Retinal pigment epithelial cell (primary cell): Measurements from ENCODE around the gene FOXI3.

Experiments
- DNase-seq: peaks from one replicate; pipeline ENCODE4 v3.0.0-alpha.2; 2010; ENCODE audit warnings: low read depth
- H3K4me3 ChIP-seq: 2 replicates; pipeline ENCODE4 v1.5.1; 2011; ENCODE audit warnings: mild to moderate bottlenecking, low read length, control low read depth, moderate library complexity
- TF ChIP-seq, protein P1 (sequence below): conservative IDR thresholded peaks from 2 replicates; pipeline ENCODE4 v1.5.1; 2011; ENCODE audit warnings: low read depth, low read length, control low read depth, inconsistent platforms

FOXI3 gene

DNA sequence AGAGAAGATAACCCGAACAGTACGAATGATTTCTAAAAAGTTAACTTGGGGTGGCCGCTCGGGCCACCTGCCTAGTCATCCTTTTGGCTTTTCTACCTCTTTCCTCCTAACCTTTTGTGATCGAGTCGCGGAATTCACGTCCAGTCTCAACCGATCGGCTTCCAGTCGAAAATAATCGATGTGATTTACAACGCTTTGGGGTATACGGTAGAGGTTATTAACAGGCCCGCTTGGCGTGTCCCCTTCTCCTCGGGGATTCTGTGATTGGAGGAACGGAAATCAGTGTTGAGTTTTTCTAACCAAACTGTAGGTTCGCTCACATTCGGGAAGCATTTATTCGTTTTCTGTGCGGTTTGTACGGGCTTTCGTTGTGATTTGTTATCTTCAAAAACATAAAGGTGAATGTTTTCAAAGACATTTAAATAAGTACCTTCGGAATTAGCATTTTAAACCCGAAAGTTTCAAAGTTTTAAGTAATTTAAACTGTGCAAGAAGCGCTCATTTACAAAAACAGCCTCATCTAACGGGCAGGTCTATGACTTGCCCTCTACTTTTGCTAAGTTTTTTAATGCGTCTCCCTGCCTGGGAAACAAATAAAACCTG lies 588 bp upstream of the FOXI3 start:
- TF ChIP-seq, protein P1, sequence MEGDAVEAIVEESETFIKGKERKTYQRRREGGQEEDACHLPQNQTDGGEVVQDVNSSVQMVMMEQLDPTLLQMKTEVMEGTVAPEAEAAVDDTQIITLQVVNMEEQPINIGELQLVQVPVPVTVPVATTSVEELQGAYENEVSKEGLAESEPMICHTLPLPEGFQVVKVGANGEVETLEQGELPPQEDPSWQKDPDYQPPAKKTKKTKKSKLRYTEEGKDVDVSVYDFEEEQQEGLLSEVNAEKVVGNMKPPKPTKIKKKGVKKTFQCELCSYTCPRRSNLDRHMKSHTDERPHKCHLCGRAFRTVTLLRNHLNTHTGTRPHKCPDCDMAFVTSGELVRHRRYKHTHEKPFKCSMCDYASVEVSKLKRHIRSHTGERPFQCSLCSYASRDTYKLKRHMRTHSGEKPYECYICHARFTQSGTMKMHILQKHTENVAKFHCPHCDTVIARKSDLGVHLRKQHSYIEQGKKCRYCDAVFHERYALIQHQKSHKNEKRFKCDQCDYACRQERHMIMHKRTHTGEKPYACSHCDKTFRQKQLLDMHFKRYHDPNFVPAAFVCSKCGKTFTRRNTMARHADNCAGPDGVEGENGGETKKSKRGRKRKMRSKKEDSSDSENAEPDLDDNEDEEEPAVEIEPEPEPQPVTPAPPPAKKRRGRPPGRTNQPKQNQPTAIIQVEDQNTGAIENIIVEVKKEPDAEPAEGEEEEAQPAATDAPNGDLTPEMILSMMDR, result no peak
- no peak for DNase-seq
- peak overlapping the region; percentile 19 for H3K4me3 ChIP-seq

DNA sequence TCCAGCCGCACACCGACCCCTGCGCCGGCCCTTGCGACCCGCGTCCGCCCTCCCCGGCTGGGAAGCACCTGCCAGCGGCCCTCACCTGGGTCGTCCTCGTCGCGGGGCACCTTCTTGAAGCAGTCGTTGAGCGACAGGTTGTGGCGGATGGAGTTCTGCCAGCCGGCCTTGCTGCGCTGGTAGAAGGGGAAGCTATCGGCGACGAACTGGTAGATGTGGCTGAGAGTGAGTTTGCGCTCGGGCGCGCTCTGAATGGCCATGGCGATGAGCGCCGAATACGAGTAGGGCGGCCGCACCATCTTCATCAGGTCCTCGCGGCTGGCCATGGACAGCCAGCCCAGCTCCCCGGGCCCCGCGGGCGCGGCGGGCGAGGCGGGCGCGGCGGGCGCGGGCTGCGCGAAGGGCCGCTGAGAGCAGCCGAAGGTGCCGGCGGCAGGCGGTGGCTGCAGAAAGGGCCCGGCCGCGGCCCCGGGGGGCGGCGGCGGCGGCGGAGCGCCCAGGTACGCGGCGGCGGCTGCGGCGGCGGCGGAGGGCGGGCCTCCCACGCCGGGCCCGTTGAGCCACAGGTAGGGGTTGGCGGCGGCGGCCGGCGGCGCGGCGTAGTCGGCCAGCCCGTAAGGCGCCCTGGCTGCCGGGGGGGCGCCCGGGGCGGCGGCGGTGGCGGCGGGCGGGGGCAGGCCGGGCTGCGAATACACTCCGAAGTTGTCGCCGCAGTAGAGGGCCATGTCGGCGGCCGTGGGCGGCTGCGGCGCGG lies 505 bp downstream of the FOXI3 start:
- TF ChIP-seq, protein P1, result no peak
- no peak for DNase-seq
- no peak overlapping the region for H3K4me3 ChIP-seq

DNA sequence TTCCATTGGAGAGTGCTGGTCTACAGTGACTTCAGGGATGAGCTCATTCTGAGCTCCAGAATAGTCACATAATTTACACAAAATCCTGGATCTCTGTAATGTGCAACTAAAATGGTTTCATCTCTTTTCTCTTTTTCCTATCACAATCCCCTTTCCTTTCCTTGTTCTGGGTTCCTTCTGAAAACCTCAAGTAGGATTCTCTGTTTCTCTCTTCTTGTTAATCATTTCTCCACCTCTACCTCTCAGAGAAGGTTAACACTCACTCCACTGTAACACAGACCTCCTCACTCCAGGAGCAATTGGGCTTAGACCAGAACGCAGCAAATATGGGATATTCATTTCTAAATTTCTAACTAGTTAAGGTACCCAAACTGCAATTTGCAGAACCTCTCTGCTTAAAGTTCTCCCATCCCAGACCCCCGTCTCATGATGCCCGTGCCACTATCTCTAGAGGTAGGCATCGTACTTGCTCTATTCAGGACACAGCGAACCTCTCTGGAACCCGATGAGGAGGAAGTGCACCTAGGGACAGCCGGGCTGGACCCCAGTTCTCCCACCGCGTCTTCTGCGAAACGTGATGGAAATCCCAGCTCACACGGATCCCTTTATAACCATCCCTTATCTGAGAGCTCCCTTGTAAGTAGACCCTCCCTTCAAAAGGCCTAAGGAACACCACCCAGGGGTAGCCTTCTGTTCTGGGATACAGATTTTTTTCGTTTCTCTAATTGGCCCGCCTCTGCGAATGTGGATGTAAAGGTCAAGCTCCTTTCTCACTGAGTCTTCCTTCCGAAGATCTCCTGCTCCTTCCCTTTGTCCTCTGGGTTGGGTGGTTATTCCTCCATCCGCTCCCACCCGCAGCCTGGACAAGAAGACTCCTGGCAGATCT lies 1.3 kb downstream of the FOXI3 start:
- DNase-seq, result no peak
- TF ChIP-seq, protein P1, result no peak
- no peak overlapping the region for H3K4me3 ChIP-seq

DNA sequence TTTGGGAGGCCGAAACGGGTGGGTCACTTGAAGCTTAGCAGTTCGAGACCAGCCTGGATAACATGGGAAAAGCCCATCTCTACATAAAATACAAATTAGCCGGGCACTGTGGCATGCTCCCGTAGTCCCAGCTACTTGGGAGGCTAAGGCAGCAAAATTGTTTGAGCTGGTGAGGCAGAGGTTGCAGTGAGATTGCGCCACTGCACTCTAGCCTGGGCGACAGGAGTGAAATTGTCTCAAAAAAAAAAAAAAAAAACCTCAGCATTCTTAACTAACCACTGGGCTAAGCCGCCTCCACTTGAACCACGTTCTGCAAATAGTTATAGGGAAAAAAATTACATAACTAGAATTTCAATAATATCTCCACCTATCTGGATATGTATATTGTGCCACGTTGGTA lies 2.3 kb downstream of the FOXI3 start:
- TF ChIP-seq, protein P1, result no peak
- no peak overlapping the region for H3K4me3 ChIP-seq
- no peak for DNase-seq

DNA sequence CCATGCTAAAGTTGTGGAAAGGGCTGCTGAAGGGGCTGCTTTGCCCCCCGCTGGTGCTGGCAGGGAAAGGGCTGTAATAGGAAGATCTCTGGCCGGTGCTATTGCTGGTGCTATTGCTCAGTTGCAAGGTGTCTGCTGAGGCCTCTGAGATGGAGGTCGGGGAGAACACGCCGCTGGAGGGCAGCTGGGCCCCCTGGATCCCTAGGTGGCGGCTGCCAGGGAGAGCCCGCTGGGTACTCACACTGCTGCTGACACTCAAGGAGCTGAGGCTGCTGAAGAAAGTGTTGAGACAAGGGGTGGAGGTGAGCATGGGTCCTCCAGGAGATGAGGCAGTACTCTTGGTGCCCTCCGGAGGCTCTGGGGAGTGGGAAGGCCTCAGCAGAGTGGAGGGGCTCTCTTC lies 4.2 kb downstream of the FOXI3 start:
- H3K4me3 ChIP-seq, result no peak overlapping the region
- DNase-seq, result no peak
- TF ChIP-seq, protein P1, result no peak

DNA sequence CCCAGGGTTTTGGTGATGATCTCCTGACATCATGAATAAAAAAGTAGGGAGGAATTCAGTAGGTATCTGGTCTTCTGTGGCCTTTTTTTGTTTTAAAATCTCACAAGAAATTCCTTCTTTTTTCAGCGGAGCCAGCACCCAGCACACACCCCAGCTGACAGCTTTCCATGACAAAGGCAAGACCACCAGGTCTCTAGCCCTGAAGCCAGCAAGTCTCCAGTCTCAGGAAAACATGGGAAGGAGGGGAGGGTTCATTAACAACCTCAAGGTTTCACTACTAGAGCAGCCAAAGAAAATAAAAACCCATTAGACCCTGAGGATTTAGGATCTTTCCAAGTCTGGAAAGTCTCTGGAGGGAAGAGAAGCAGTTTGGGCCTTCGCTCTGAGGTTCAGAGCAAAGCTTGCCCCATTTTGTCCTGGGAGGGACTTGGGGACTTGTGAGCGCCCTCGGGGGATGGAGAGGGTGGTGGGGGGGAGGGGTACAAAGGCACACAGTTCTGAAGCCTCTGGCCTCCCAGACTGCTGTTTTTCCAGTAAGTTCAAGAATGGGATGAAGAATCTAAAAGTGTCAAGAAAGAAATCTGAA lies 9.0 kb downstream of the FOXI3 start:
- no peak for DNase-seq
- TF ChIP-seq, protein P1, result no peak
- no peak overlapping the region for H3K4me3 ChIP-seq
